ENCODE measurements around the gene PIP4P1.

PIP4P1 gene

GRCh38 chr14:20419419-20419818 lies 41.8 kb downstream of the PIP4P1 start:
- Histone ChIP-seq H3K27ac (ENCODE audit: extremely low read depth, low read depth, low read length) (no peak overlapping the region), H3K4me1 (ENCODE audit: control insufficient read depth, insufficient read depth, low read length) (peaks cover 7% of the 10 kb centered on the region; the same call in 1 of the 2 replicates), H3K36me3 (ENCODE audit: control insufficient read depth in 2 of 2, insufficient read depth in 1 of 2, low read length in 2 of 2) (no peaks in the 10 kb centered on the region), H3K9me3 (ENCODE audit: control insufficient read depth, insufficient read depth, low read depth, low read length) (no peaks in the 10 kb centered on the region), H3K4me3 (ENCODE audit: low read depth, low read length) (no peak overlapping the region)
- CTCF ChIA-PET: no interaction called here
- POLR2A ChIA-PET: no interaction called here
- no peak for TF ChIP-seq HOXD13 (CRISPR knock-in tag; IDR thresholded peaks at IDR 0.05; ENCODE audit: borderline replicate concordance)
- TF ChIP-seq ZNF76 (tag by site-specific recombination; IDR thresholded peaks at IDR 0.05; ENCODE audit: borderline replicate concordance, low read depth): no peak
- no peak for TF ChIP-seq PRDM10 (tag by site-specific recombination; IDR thresholded peaks at IDR 0.05)
- no peak for TF ChIP-seq ZBTB20 (tag by site-specific recombination; IDR thresholded peaks at IDR 0.05)
- peak; percentile 67; the same call in 1 of the 2 replicates for TF ChIP-seq ZNF133 (tag by site-specific recombination; IDR thresholded peaks at IDR 0.05)
- TF ChIP-seq ZNF18 (tag by site-specific recombination; IDR thresholded peaks at IDR 0.05): no peak
- no peak for TF ChIP-seq ZNF394 (tag by site-specific recombination; IDR thresholded peaks at IDR 0.05; ENCODE audit: borderline replicate concordance)

- no peak for TF ChIP-seq HOXC10 (CRISPR knock-in tag; IDR thresholded peaks at IDR 0.05)
- no peak for TF ChIP-seq ZNF777 (tag by site-specific recombination; IDR thresholded peaks at IDR 0.05; ENCODE audit: borderline replicate concordance)
- TF ChIP-seq ZNF776 (tag by site-specific recombination; IDR thresholded peaks at IDR 0.05; ENCODE audit: borderline replicate concordance): no peak
- no peak for TF ChIP-seq OSR2 (tag by site-specific recombination; IDR thresholded peaks at IDR 0.05)
- TF ChIP-seq FEZF1 (tag by site-specific recombination; IDR thresholded peaks at IDR 0.05): no peak
- no peak for TF ChIP-seq ZNF19 (tag by site-specific recombination; IDR thresholded peaks at IDR 0.05; ENCODE audit: low read depth)
- TF ChIP-seq ZNF621 (tag by site-specific recombination; IDR thresholded peaks at IDR 0.05): no peak
- TF ChIP-seq SALL2 (tag by site-specific recombination; IDR thresholded peaks at IDR 0.05; ENCODE audit: borderline replicate concordance): no peak
- TF ChIP-seq HOXD13 (CRISPR knock-in tag; IDR thresholded peaks at IDR 0.05; ENCODE audit: borderline replicate concordance): no peak
- TF ChIP-seq ZBTB8A (tag by site-specific recombination; IDR thresholded peaks at IDR 0.05): no peak
- no peak for TF ChIP-seq ZNF473 (tag by site-specific recombination; IDR thresholded peaks at IDR 0.05)
- TF ChIP-seq ELK4 (IDR thresholded peaks at IDR 0.05; ENCODE audit: borderline replicate concordance, low read depth, low read length): no peak
- TF ChIP-seq ZNF677 (tag by site-specific recombination; IDR thresholded peaks at IDR 0.05): no peak
- no peaks in the 10 kb centered on the region for H3K36me3 ChIP-seq (ENCODE audit: control insufficient read depth in 2 of 2, insufficient read depth in 1 of 2, low read length in 2 of 2)
- no peak overlapping the region for H3K4me3 ChIP-seq (ENCODE audit: low read depth, low read length)
- ChIA-PET CTCF (no interaction called here), POLR2A (no interaction called here)
- no peak overlapping the region for H3K27ac ChIP-seq (ENCODE audit: extremely low read depth, low read depth, low read length)
- peaks cover 11% of the 10 kb centered on the region for H3K4me1 ChIP-seq (ENCODE audit: control insufficient read depth, insufficient read depth, low read length)
- no peaks in the 10 kb centered on the region for H3K9me3 ChIP-seq (ENCODE audit: control insufficient read depth, insufficient read depth, low read depth, low read length)
These were observed 42.7 kb downstream of the PIP4P1 start for GRCh38 chr14:20418501-20418909.
